CD14-positive monocyte (primary cell): Measurements from ENCODE around the gene MPDU1. TPM values are rescaled to one million over a fixed set of nuclear protein-coding genes. Genes with fewer than 3 reads are reported as not detected.

Experiments used
- DNase-seq, 3 donors: peaks; one replicate each; pipeline ENCODE4 v3.0.0-alpha.2; 2011 to 2022
- H2AFZ ChIP-seq: 2 replicates; pipeline ENCODE4 v1.6.0; 2012; ENCODE audit warnings: mild to moderate bottlenecking, low read depth, low read length, inconsistent platforms; ENCODE audit not compliant: insufficient read depth, poor library complexity, severe bottlenecking
- H3K27ac ChIP-seq, 2 donors: 1 replicate in 1 of 2; 2 replicates in 1 of 2; pipeline ENCODE4 v1.5.1; 2012 to 2013; ENCODE audit warnings: low read length in 2 of 2, control low read depth in 1 of 2, inconsistent platforms in 1 of 2, low read depth in 1 of 2, mild to moderate bottlenecking in 1 of 2
- H3K27me3 ChIP-seq, 2 donors: one replicate each; pipeline versions ENCODE4 v1.6.0 to v1.6.1; 2011 to 2013; ENCODE audit warnings: low read length in 2 of 2; ENCODE audit not compliant: control insufficient read depth in 2 of 2, insufficient read depth in 2 of 2
- H3K36me3 ChIP-seq, 2 donors: replicated peaks in 1 of 2; 1 replicate in 1 of 2; 2 replicates in 1 of 2; pipeline versions ENCODE4 v1.5.1 to v1.6.1; 2012 to 2013; ENCODE audit warnings: low read length in 2 of 2, control low read depth in 1 of 2, inconsistent platforms in 1 of 2, mild to moderate bottlenecking in 1 of 2; ENCODE audit not compliant: insufficient read depth in 2 of 2, control insufficient read depth in 1 of 2
- H3K4me1 ChIP-seq, 2 donors: 1 replicate in 1 of 2; 2 replicates in 1 of 2; pipeline versions ENCODE4 v1.5.1 to v1.6.1; 2012 to 2013; ENCODE audit warnings: low read length in 2 of 2, control low read depth in 1 of 2, inconsistent platforms in 1 of 2, mild to moderate bottlenecking in 1 of 2, moderate library complexity in 1 of 2; ENCODE audit not compliant: insufficient read depth in 2 of 2, control insufficient read depth in 1 of 2
- H3K4me2 ChIP-seq: replicated peaks from 2 replicates; pipeline ENCODE3; 2012; ENCODE audit warnings: low read length, moderate library complexity, mild to moderate bottlenecking; ENCODE audit not compliant: poor library complexity, severe bottlenecking; ENCODE audit errors: extremely low read depth
- H3K4me3 ChIP-seq, 3 experiments: fragments of 200-600 bp in 1 of 3; sonication (generic) in 1 of 3; replicated peaks in 1 of 3; 1 replicate in 2 of 3; 2 replicates in 1 of 3; pipeline ENCODE4 v1.5.1; 2011 to 2013; ENCODE audit warnings: low read length in 3 of 3, mild to moderate bottlenecking in 3 of 3, control low read depth in 2 of 3, low read depth in 2 of 3, inconsistent platforms in 1 of 3, moderate library complexity in 1 of 3
- H3K79me2 ChIP-seq: 2 replicates; pipeline ENCODE4 v1.6.0; 2012; ENCODE audit warnings: mild to moderate bottlenecking, control low read depth, inconsistent platforms, low read length, moderate library complexity; ENCODE audit not compliant: insufficient read depth
- H3K9ac ChIP-seq: 2 replicates; pipeline ENCODE4 v1.6.0; 2017; ENCODE audit warnings: low read length, mild to moderate bottlenecking; ENCODE audit not compliant: insufficient read depth, poor library complexity, severe bottlenecking
- H3K9me3 ChIP-seq, 2 donors: replicated peaks in 1 of 2; 1 replicate in 1 of 2; 2 replicates in 1 of 2; pipeline versions ENCODE4 v1.5.1 to v1.6.1; 2012 to 2013; ENCODE audit warnings: low read length in 2 of 2, control low read depth in 1 of 2; ENCODE audit not compliant: control insufficient read depth in 1 of 2, insufficient read depth in 1 of 2
- H4K20me1 ChIP-seq: 2 replicates; pipeline ENCODE4 v1.6.0; 2012; ENCODE audit warnings: mild to moderate bottlenecking, low read length, control low read depth, moderate library complexity; ENCODE audit not compliant: insufficient read depth
- H3K27ac Mint-ChIP-seq, 7 donors: one replicate each; pipeline ENCODE4 v1.8.0; 2020; ENCODE audit warnings: mild to moderate bottlenecking in 7 of 7, mixed read lengths in 7 of 7, moderate library complexity in 6 of 7, inconsistent platforms in 2 of 7
- H3K27me3 Mint-ChIP-seq, 3 donors: one replicate each; pipeline ENCODE4 v1.8.0; 2021 to 2022; ENCODE audit warnings: low read depth in 3 of 3, mild to moderate bottlenecking in 3 of 3, mixed read lengths in 3 of 3, moderate library complexity in 3 of 3, inconsistent platforms in 1 of 3
- H3K36me3 Mint-ChIP-seq, 2 donors: one replicate each; pipeline ENCODE4 v1.8.0; 2020; ENCODE audit warnings: mixed read lengths in 2 of 2, inconsistent platforms in 1 of 2, mild to moderate bottlenecking in 1 of 2
- H3K4me1 Mint-ChIP-seq: one replicate; pipeline ENCODE4 v1.8.0; 2020; ENCODE audit warnings: mild to moderate bottlenecking, mixed read lengths
- H3K4me3 Mint-ChIP-seq, 2 donors: one replicate each; pipeline ENCODE4 v1.8.0; 2020; ENCODE audit warnings: mild to moderate bottlenecking in 2 of 2, mixed read lengths in 2 of 2, moderate library complexity in 1 of 2
- H3K9me3 Mint-ChIP-seq, 7 donors: one replicate each; pipeline ENCODE4 v1.8.0; 2020 to 2022; ENCODE audit warnings: mixed read lengths in 7 of 7, mild to moderate bottlenecking in 6 of 7, moderate library complexity in 6 of 7, inconsistent platforms in 2 of 7
- WGBS: methylation state at CpG from one replicate; pipeline ENCODE4 v1.1.5; 2013; ENCODE audit warnings: missing lambda C conversion rate; ENCODE audit not compliant: insufficient coverage; 5-methylcytosine and 5-hydroxymethylcytosine counted together
- intact Hi-C, 2 donors: fragments of 100-400 bp; cut with micrococcal nuclease; formaldehyde crosslinking; loops; one replicate each; pipeline versions ENCODE4 v1.15.0 to v1.15.1; 2023
- polyA plus RNA-seq, 3 donors: library from polyadenylated mRNA; depleted of rRNA in 1 of 3; unstranded in 2 of 3; stranded (reverse) in 1 of 3; fragments of 300-500 nt in 2 of 3; fragments of >200 nt in 1 of 3; fragmentation: Illumina TruSeq in 2 of 3; gene quantifications; 1 replicate in 2 of 3; 2 replicates in 1 of 3; pipeline ENCODE4 v1.2.3, GENCODE V29; 2012 to 2021
- TF ChIP-seq, protein P1 (sequence below): fragments of 200-600 bp; IDR thresholded peaks from one replicate; pipeline ENCODE4 v1.8.0; 2022; ENCODE audit warnings: antibody characterized with exemption, mild to moderate bottlenecking

MPDU1 gene
- polyA plus RNA-seq, 3 donors, result 100 to 107 (median 103) TPM

DNA sequence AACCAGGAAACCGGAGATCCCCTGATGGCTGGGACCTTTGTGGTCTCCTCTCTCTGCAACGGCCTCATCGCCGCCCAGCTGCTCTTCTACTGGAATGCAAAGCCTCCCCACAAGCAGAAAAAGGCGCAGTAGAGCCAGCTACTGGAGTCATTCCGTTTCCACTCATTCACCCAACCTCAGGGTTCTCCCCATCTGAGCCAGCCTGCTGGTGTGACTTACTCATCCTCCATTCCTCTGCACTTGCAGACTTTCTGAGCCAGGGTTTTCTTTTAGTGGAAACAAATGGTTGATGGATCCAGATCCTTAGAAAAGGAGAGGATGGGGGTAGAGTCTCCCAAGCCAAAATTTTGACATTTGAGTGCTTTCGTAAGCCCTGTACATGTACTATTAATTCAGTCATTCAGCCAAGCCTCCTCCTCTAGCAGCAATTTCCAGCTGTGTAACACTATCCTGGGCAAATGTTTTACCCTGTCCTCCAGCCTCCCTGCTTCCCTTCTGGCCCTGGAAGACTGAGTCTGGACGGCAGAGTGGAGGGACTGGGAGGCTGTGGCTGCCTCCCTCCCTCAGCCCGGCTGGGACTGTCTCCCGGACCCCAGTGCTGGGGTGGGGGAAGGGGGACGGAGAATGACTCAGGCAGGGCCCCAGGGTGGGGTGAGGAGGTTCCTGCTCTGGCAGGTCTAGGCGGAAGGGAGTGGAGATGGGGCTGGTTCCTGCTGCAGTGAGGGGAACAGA, 3.9 kb downstream of the MPDU1 start:
- H3K9me3 Mint-ChIP-seq, result peaks cover 0 to 4% (median 0%) of the 10 kb centered on the region in 7 donors
- Histone ChIP-seq H3K27ac (peak overlapping the region; percentile 57 to 76), H3K79me2 (peaks cover 49% of the 10 kb centered on the region), H3K9me3 (no peaks in the 10 kb centered on the region), H3K9ac (peak overlapping the region; percentile 40), H3K4me2 (peak overlapping the region; percentile 66), H3K4me1 (peaks cover 55 to 68% of the 10 kb centered on the region in 2 donors), H3K27me3 (no peaks in the 10 kb centered on the region), H2AFZ (no peak overlapping the region), H4K20me1 (peaks cover 23% of the 10 kb centered on the region), H3K36me3 (peaks cover 42 to 44% of the 10 kb centered on the region in 2 donors), H3K4me3 (peak overlapping the region in 1 of 3 experiments; percentile 58)
- peaks cover 40% of the 10 kb centered on the region for H3K4me1 Mint-ChIP-seq
- intact Hi-C loops, result loop anchor here (2.0 to 5.0 kb wide), 3 partner anchors 15 to 85 kb away; no protein-coding TSS in a partner anchor
- peaks cover 0 to 2% (median 2%) of the 10 kb centered on the region in 3 donors for H3K27me3 Mint-ChIP-seq
- H3K27ac Mint-ChIP-seq, result peak overlapping the region; percentile 70 to 91 (median 86)
- peak in 2 of 3 donors; percentile 50 for DNase-seq
- TF ChIP-seq, protein P1, sequence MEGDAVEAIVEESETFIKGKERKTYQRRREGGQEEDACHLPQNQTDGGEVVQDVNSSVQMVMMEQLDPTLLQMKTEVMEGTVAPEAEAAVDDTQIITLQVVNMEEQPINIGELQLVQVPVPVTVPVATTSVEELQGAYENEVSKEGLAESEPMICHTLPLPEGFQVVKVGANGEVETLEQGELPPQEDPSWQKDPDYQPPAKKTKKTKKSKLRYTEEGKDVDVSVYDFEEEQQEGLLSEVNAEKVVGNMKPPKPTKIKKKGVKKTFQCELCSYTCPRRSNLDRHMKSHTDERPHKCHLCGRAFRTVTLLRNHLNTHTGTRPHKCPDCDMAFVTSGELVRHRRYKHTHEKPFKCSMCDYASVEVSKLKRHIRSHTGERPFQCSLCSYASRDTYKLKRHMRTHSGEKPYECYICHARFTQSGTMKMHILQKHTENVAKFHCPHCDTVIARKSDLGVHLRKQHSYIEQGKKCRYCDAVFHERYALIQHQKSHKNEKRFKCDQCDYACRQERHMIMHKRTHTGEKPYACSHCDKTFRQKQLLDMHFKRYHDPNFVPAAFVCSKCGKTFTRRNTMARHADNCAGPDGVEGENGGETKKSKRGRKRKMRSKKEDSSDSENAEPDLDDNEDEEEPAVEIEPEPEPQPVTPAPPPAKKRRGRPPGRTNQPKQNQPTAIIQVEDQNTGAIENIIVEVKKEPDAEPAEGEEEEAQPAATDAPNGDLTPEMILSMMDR, result no peak
- 73% methylated on average over 6 of the region's 12 CpGs for WGBS
- peak overlapping the region; percentile 32 to 52 for H3K4me3 Mint-ChIP-seq
- peaks cover 42 to 57% of the 10 kb centered on the region in 2 donors for H3K36me3 Mint-ChIP-seq

DNA sequence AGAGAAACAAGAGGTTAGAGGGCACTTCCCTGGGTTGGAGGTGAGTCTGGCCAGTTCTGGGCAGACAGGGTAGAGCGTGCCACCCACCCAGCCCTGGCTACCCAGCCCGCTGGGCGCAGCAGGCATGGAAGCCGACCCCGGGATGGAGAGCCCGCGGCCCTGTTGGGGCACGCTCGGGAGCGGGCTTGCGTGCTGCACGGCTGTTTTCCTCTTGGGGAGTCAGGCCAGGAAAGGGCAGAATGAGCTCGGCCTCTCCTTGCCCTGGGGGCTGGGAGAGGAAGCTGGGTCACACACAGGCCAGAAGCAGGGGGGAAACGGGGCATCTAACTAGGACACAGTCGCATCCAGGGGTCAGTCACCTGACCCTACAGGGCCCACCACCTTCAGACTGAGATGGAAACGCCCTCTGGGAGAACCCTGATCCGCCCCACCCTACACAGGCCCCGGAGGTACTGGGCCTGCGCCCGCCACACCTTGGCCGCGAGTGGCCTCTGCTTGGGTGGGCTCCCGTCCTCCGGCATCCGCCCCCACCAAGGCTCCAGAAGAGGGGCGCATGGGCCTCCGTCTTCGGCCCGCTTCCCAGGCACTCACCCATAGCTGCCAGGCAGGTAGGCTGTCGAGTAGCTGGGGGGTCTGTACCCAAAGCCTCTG, 5.0 kb downstream of the MPDU1 start:
- DNase-seq, result no peak
- peaks cover 47 to 58% of the 10 kb centered on the region in 2 donors for H3K4me1 ChIP-seq
- peaks cover 0 to 4% (median 0%) of the 10 kb centered on the region in 7 donors for H3K9me3 Mint-ChIP-seq
- no peak overlapping the region for H2AFZ ChIP-seq
- peaks cover 35% of the 10 kb centered on the region for H3K4me1 Mint-ChIP-seq
- H3K27me3 Mint-ChIP-seq, result peaks cover 0 to 2% (median 2%) of the 10 kb centered on the region in 3 donors
- peak overlapping the region in 6 of 7 donors; percentile 71 to 91 (median 86) for H3K27ac Mint-ChIP-seq
- H3K9me3 ChIP-seq, result no peaks in the 10 kb centered on the region
- WGBS, result 86% methylated on average over 16 of the region's 30 CpGs
- H3K79me2 ChIP-seq, result peaks cover 42% of the 10 kb centered on the region
- H3K36me3 ChIP-seq, result peaks cover 53 to 55% of the 10 kb centered on the region in 2 donors
- H3K27me3 ChIP-seq, result no peaks in the 10 kb centered on the region
- peaks cover 17% of the 10 kb centered on the region for H4K20me1 ChIP-seq
- peak overlapping the region; percentile 40 for H3K9ac ChIP-seq
- peak overlapping the region; percentile 57 to 76 for H3K27ac ChIP-seq
- H3K4me2 ChIP-seq, result peak overlapping the region; percentile 66
- TF ChIP-seq, protein P1, result no peak
- no peak overlapping the region for H3K4me3 Mint-ChIP-seq
- intact Hi-C loops, result loop anchor here (2.0 to 5.0 kb wide), 3 partner anchors 16 to 86 kb away; no protein-coding TSS in a partner anchor
- peaks cover 52 to 68% of the 10 kb centered on the region in 2 donors for H3K36me3 Mint-ChIP-seq
- peak overlapping the region in 1 of 3 experiments; percentile 58 for H3K4me3 ChIP-seq
